ENCODE data around the gene PRMT5. TPM values are rescaled to one million over a fixed set of nuclear protein-coding genes. Genes with fewer than 3 reads are reported as not detected.
A peak's percentile ranks its signal among the peaks of the same experiment; 100 is the strongest.
"Not testable (repeated sequence)": the region's sequence is repeated elsewhere in the genome, so short reads cannot be mapped to it uniquely, and the experiment has no call there.

Gene PRMT5
- total RNA-seq, 1 experiment from 2014 or later = 201 TPM

DNA sequence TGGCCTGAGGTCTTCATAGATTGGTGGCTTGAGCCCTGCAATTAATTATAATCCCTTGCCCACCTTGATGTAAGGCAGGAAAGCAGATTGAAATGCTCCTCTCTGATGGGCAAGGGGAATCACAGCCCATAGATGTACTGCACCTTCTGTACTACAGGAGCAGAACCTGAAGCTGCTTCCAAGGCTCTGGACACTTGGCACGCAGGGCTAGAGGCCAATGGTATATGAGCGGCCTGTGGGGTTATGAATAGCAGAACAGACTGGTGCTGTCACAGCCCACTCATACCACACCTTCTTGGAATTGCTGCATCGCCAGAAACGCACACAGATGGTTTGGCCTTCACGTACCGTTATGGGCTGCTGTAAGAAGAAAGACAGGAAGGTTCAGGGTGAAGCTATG is 8.5 kb downstream of the PRMT5 start:
- Mint-ChIP-seq H3K4me3 (ENCODE audit: unreplicated experiment) (no peak overlapping the region), H3K9me3 (ENCODE audit: unreplicated experiment) (no peaks in the 10 kb centered on the region), H3K27ac (ENCODE audit: low read depth, unreplicated experiment) (peak overlapping the region; percentile 87), H3K27me3 (ENCODE audit: insufficient read depth, unreplicated experiment) (no peaks in the 10 kb centered on the region), H3K36me3 (ENCODE audit: insufficient read depth, unreplicated experiment) (peaks cover 86% of the 10 kb centered on the region), H3K4me1 (ENCODE audit: insufficient read depth, unreplicated experiment) (peaks cover 31% of the 10 kb centered on the region)
- no TSS peak for BruUV-seq (replicated peaks)
- ChIA-PET CTCF (interaction anchor here (1.0 to 3.4 kb wide), 3 partner anchors 9 to 147 kb away, joined by 3 to 20 read pairs (median 5); partner anchors contain the start of gene PRMT5), POLR2A (interaction anchor here (1.1 to 5.2 kb wide), 5 partner anchors 9 to 61 kb away, joined by 5 to 90 read pairs (median 16); partner anchors contain the start of genes AJUBA, HAUS4 and PRMT5)
- intact Hi-C loops (cut with micrococcal nuclease) = no loop called here
- no peak for DNase-seq (ENCODE audit: unreplicated experiment)
- TF ChIP-seq CTCF (IDR thresholded peaks at IDR 0.05; ENCODE audit: unreplicated experiment) = no peak

DNA sequence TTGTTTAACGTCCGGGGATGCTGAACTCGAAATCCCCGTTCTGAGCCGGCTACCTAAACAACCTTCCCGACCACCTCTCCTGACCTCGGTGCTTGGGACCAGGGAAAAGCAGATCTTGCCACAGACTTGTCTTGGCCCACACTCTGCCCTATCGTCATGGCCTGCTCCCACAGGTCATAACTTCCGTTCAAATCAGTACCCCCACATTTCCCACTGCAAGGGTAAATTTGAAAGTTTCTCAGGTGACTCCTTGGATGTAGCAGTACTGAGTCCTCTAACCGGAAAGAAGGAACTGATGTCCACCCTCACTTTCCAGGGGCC is 9.6 kb downstream of the PRMT5 start:
- DNase-seq (ENCODE audit: unreplicated experiment) = no peak
- CTCF ChIA-PET = interaction anchor here (0.7 to 3.4 kb wide), 5 partner anchors 8 to 364 kb away, joined by 3 to 20 read pairs (median 5); partner anchors contain the start of gene PRMT5
- Mint-ChIP-seq H3K36me3 (ENCODE audit: insufficient read depth, unreplicated experiment) (peaks cover 77% of the 10 kb centered on the region), H3K27me3 (ENCODE audit: insufficient read depth, unreplicated experiment) (no peaks in the 10 kb centered on the region), H3K9me3 (ENCODE audit: unreplicated experiment) (no peaks in the 10 kb centered on the region), H3K27ac (ENCODE audit: low read depth, unreplicated experiment) (peak overlapping the region; percentile 100), H3K4me3 (ENCODE audit: unreplicated experiment) (peak overlapping the region; percentile 87), H3K4me1 (ENCODE audit: insufficient read depth, unreplicated experiment) (peaks cover 31% of the 10 kb centered on the region)
- TF ChIP-seq CTCF (IDR thresholded peaks at IDR 0.05; ENCODE audit: unreplicated experiment) = no peak
- POLR2A ChIA-PET = interaction anchor here (0.6 to 5.2 kb wide), 22 partner anchors 10 to 321 kb away, joined by 3 to 90 read pairs (median 6); partner anchors contain the start of genes ACIN1, AJUBA, C14orf119 and HAUS4
- intact Hi-C loops (cut with micrococcal nuclease) = no loop called here
- BruUV-seq (replicated peaks) = TSS peak; percentile 74

GRCh38 chr14:22918804-22919600 is 10.2 kb downstream of the PRMT5 start, which contains the start of gene RBM23:
RBM23 (minus strand) TSS chr14:22919149.
- peak; percentile 100 for DNase-seq (ENCODE audit: unreplicated experiment)
- CTCF ChIA-PET = interaction anchor here (0.6 to 3.4 kb wide), 12 partner anchors 9 to 363 kb away, joined by 3 to 20 read pairs (median 4); partner anchors contain the start of gene PRMT5
- Mint-ChIP-seq H3K4me1 (ENCODE audit: insufficient read depth, unreplicated experiment) (peaks cover 31% of the 10 kb centered on the region), H3K9me3 (ENCODE audit: unreplicated experiment) (no peaks in the 10 kb centered on the region), H3K36me3 (ENCODE audit: insufficient read depth, unreplicated experiment) (peaks cover 75% of the 10 kb centered on the region), H3K27me3 (ENCODE audit: insufficient read depth, unreplicated experiment) (no peaks in the 10 kb centered on the region), H3K4me3 (ENCODE audit: unreplicated experiment) (peak within 1 kb of the TSS; percentile 87), H3K27ac (ENCODE audit: low read depth, unreplicated experiment) (peak within 1 kb of the TSS; percentile 100)
- TF ChIP-seq CTCF (IDR thresholded peaks at IDR 0.05; ENCODE audit: unreplicated experiment) = no peak
- intact Hi-C loops (cut with micrococcal nuclease) = no loop called here
- POLR2A ChIA-PET = interaction anchor here (0.6 to 5.2 kb wide), 30 partner anchors 10 to 320 kb away, joined by 3 to 90 read pairs (median 5); partner anchors contain the start of genes ACIN1, AJUBA, C14orf119 and HAUS4
- BruUV-seq (replicated peaks) = TSS peak; percentile 66

DNA sequence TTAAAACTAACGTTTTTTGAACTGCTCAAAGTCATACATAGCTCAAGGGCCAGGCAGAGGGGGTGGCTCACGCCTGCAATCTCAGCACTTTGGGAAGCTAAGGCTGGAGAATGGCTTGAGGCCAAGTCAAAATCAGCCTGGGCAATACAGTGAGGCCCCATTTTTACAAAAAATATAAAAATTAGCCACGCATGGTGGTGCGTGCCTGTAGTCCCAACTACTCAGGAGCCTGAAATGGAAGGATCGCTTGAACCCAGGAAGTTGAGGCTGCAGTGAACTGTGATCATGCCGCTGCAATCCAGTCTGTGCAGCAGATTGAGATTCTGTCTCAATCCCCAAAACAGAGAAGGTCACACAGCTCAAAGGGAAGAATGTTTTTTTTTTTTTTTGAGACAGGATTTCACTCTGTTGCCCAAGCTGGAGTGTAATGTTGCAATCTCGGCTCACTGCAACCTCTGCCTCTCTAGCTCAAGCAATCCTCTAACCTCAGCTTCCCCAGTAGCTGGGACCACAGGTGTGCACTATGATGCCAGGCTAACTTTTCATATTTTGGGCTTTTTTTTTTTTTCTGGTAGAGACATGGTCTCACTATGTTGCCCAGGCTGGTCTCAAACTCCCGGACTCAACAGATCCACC is 13.2 kb downstream of the PRMT5 start:
- no peak for TF ChIP-seq CTCF (IDR thresholded peaks at IDR 0.05; ENCODE audit: unreplicated experiment)
- BruUV-seq (replicated peaks) = no TSS peak
- CTCF ChIA-PET = interaction anchor here (0.6 to 4.0 kb wide), 12 partner anchors 12 to 1523 kb away, joined by 3 to 35 read pairs (median 3); partner anchors contain the start of genes AJUBA and LRP10
- DNase-seq (ENCODE audit: unreplicated experiment) = peak; percentile 57
- intact Hi-C loops (cut with micrococcal nuclease) = no loop called here
- POLR2A ChIA-PET = interaction anchor here (0.6 to 5.2 kb wide), 13 partner anchors 8 to 1007 kb away, joined by 3 to 90 read pairs (median 4); partner anchors contain the start of genes ABHD4, ACIN1, C14orf119 and HAUS4
- peaks cover 13% of the 10 kb centered on the region for H3K4me1 Mint-ChIP-seq (ENCODE audit: insufficient read depth, unreplicated experiment)
- no peaks in the 10 kb centered on the region for H3K9me3 Mint-ChIP-seq (ENCODE audit: unreplicated experiment)
- H3K27me3 Mint-ChIP-seq (ENCODE audit: insufficient read depth, unreplicated experiment) = no peaks in the 10 kb centered on the region
- H3K4me3 Mint-ChIP-seq (ENCODE audit: unreplicated experiment) = no peak overlapping the region
- H3K36me3 Mint-ChIP-seq (ENCODE audit: insufficient read depth, unreplicated experiment) = peaks cover 67% of the 10 kb centered on the region
- no peak overlapping the region for H3K27ac Mint-ChIP-seq (ENCODE audit: low read depth, unreplicated experiment)

DNA sequence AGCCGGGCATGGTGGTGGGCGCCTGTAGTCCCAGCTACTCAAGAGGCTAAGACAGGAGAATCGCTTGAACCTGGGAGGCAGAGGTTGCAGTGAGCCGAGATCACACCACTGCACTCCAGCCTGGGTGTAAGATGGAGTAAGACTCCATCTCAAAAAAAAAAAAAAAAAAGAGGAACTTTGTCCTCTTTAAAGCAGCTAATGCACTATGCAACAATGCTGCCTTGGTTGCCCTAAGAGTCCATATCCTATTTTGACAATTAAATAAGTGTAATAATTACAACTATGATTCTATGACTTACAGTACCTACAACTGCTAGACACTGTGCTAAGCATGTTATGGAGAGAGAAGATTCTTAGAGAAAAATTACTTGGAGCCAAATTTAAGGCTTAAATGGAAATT is 14.3 kb downstream of the PRMT5 start:
- peaks cover 11% of the 10 kb centered on the region for H3K4me1 Mint-ChIP-seq (ENCODE audit: insufficient read depth, unreplicated experiment)
- DNase-seq (ENCODE audit: unreplicated experiment); BruUV-seq (replicated peaks); H3K27me3 Mint-ChIP-seq (ENCODE audit: insufficient read depth, unreplicated experiment); H3K27ac Mint-ChIP-seq (ENCODE audit: low read depth, unreplicated experiment); intact Hi-C loops (cut with micrococcal nuclease); H3K4me3 Mint-ChIP-seq (ENCODE audit: unreplicated experiment); H3K9me3 Mint-ChIP-seq (ENCODE audit: unreplicated experiment): not testable (repeated sequence)
- H3K36me3 Mint-ChIP-seq (ENCODE audit: insufficient read depth, unreplicated experiment) = peaks cover 62% of the 10 kb centered on the region
- POLR2A ChIA-PET = interaction anchor here (0.9 to 1.0 kb wide), 2 partner anchors 19 to 42 kb away, joined by 3 read pairs; no protein-coding TSS in a partner anchor
- CTCF ChIA-PET = interaction anchor here (0.6 to 4.0 kb wide), 7 partner anchors 14 to 270 kb away, joined by 3 to 35 read pairs (median 4); no protein-coding TSS in a partner anchor
